DND-41 (cell line): ENCODE measurements around the gene GPA33.

Experiments used
- ATAC-seq: fragments of 200-7000 bp; cut with Tn5 transposase; 3 replicates; pipeline ENCODE4 v1.9.1; 2021; ENCODE audit warnings: low read depth; ENCODE audit not compliant: insufficient read depth
- DNase-seq: peaks from one replicate; pipeline ENCODE4 v3.0.0-alpha.2; 2020
- H2AFZ ChIP-seq: 2 replicates; pipeline ENCODE4 v1.6.0; 2012; ENCODE audit warnings: low read depth, low read length
- H3K27ac ChIP-seq: 2 replicates; pipeline ENCODE4 v1.5.1; 2012; ENCODE audit warnings: low read length, inconsistent platforms
- H3K27me3 ChIP-seq: fragments of 200-600 bp; sonication (generic); 2 replicates; pipeline ENCODE4 v1.6.0; 2012; ENCODE audit warnings: low read length, mild to moderate bottlenecking, inconsistent platforms; ENCODE audit not compliant: insufficient read depth, poor library complexity
- H3K36me3 ChIP-seq: 2 replicates; pipeline ENCODE4 v1.5.1; 2012; ENCODE audit warnings: low read length, inconsistent platforms; ENCODE audit not compliant: insufficient read depth
- H3K4me1 ChIP-seq: 2 replicates; pipeline ENCODE4 v1.5.1; 2012; ENCODE audit warnings: mild to moderate bottlenecking, low read length; ENCODE audit not compliant: insufficient read depth
- H3K4me2 ChIP-seq: 2 replicates; pipeline ENCODE4 v1.6.0; 2012; ENCODE audit warnings: mild to moderate bottlenecking, moderate library complexity, low read length, inconsistent platforms; ENCODE audit not compliant: insufficient read depth
- H3K4me3 ChIP-seq, 2 experiments: fragments of 200-600 bp in 1 of 2; shearing (Covaris generic) in 1 of 2; 2 replicates each; pipeline ENCODE4 v1.5.1; 2012 to 2016; ENCODE audit warnings: inconsistent platforms in 2 of 2, low read length in 2 of 2, mild to moderate bottlenecking in 2 of 2, low read depth in 1 of 2, moderate library complexity in 1 of 2
- H3K79me2 ChIP-seq: 2 replicates; pipeline ENCODE4 v1.6.0; 2012; ENCODE audit warnings: low read length, inconsistent platforms; ENCODE audit not compliant: insufficient read depth
- H3K9ac ChIP-seq: 2 replicates; pipeline ENCODE4 v1.6.0; 2012; ENCODE audit warnings: low read depth, mild to moderate bottlenecking, inconsistent platforms, low read length, moderate library complexity
- H3K9me3 ChIP-seq: 2 replicates; pipeline ENCODE4 v1.5.1; 2012; ENCODE audit warnings: low read length, moderate library complexity, mild to moderate bottlenecking, inconsistent platforms; ENCODE audit not compliant: insufficient read depth, severe bottlenecking
- H4K20me1 ChIP-seq: 2 replicates; pipeline ENCODE4 v1.6.0; 2012; ENCODE audit warnings: low read length; ENCODE audit not compliant: insufficient read depth
- CTCF ChIP-seq: IDR thresholded peaks from 2 replicates; pipeline ENCODE4 v1.5.1; 2012; ENCODE audit warnings: borderline replicate concordance, low read length, moderate library complexity, mild to moderate bottlenecking; ENCODE audit not compliant: poor library complexity, severe bottlenecking; ENCODE audit errors: extremely low read depth
- EZH2 ChIP-seq: IDR thresholded peaks from 3 replicates; pipeline ENCODE4 v1.6.1; 2012; ENCODE audit warnings: borderline replicate concordance, low read depth, mild to moderate bottlenecking, moderate library complexity, low read length, inconsistent platforms; ENCODE audit not compliant: severe bottlenecking

GPA33 gene

GRCh38 chr1:167067904-167068303 is 22.3 kb downstream of the GPA33 start:
- TF ChIP-seq CTCF (no peak), EZH2 (no peak)
- DNase-seq (no peak), ATAC-seq (no peak)
- no peak overlapping the region for H3K4me3 ChIP-seq
- H3K79me2 ChIP-seq, result no peaks in the 10 kb centered on the region
- H3K9me3 ChIP-seq, result no peaks in the 10 kb centered on the region
- no peak overlapping the region for H3K4me2 ChIP-seq
- peaks cover 9% of the 10 kb centered on the region for H3K4me1 ChIP-seq
- no peak overlapping the region for H2AFZ ChIP-seq
- no peaks in the 10 kb centered on the region for H4K20me1 ChIP-seq
- H3K27me3 ChIP-seq, result no peaks in the 10 kb centered on the region
- H3K27ac ChIP-seq, result no peak overlapping the region
- H3K9ac ChIP-seq, result no peak overlapping the region
- H3K36me3 ChIP-seq, result no peaks in the 10 kb centered on the region

- Histone ChIP-seq H3K27me3 (no peaks in the 10 kb centered on the region), H3K9ac (peak overlapping the region; percentile 58)
These were observed 23.6 kb downstream of the GPA33 start for GRCh38 chr1:167066333-167067122.

GRCh38 chr1:167065471-167065870 is 24.7 kb downstream of the GPA33 start:
- no peak for TF ChIP-seq CTCF
- TF ChIP-seq EZH2, result no peak
- H3K36me3 ChIP-seq, result no peaks in the 10 kb centered on the region
- no peak overlapping the region for H3K27ac ChIP-seq
- no peak overlapping the region for H3K9ac ChIP-seq
- H4K20me1 ChIP-seq, result no peaks in the 10 kb centered on the region
- H3K27me3 ChIP-seq, result no peaks in the 10 kb centered on the region
- H3K9me3 ChIP-seq, result no peaks in the 10 kb centered on the region
- H2AFZ ChIP-seq, result no peak overlapping the region
- ATAC-seq (no peak), DNase-seq (no peak)
- no peak overlapping the region for H3K4me3 ChIP-seq
- no peak overlapping the region for H3K4me2 ChIP-seq
- peaks cover 9% of the 10 kb centered on the region for H3K4me1 ChIP-seq
- H3K79me2 ChIP-seq, result no peaks in the 10 kb centered on the region

More at GRCh38 chr1:167066333-167067122, 23.6 kb downstream of the GPA33 start:
- Histone ChIP-seq H3K36me3 (no peaks in the 10 kb centered on the region), H3K9me3 (no peaks in the 10 kb centered on the region), H2AFZ (peak overlapping the region; percentile 81), H3K4me2 (peak overlapping the region; percentile 73), H3K79me2 (no peaks in the 10 kb centered on the region), H3K4me1 (peaks cover 9% of the 10 kb centered on the region), H3K27ac (peak overlapping the region; percentile 68), H3K4me3 (peak overlapping the region in 1 of 2 experiments; percentile 51; a peak in 2 of 4 replicates), H4K20me1 (no peaks in the 10 kb centered on the region)
- DNase-seq, result peak; percentile 87
- TF ChIP-seq CTCF, result peak; percentile 99
- TF ChIP-seq EZH2, result no peak
- peak; percentile 97 for ATAC-seq
